ENCODE measurements around the gene ZNF644.

ZNF644 gene

DNA sequence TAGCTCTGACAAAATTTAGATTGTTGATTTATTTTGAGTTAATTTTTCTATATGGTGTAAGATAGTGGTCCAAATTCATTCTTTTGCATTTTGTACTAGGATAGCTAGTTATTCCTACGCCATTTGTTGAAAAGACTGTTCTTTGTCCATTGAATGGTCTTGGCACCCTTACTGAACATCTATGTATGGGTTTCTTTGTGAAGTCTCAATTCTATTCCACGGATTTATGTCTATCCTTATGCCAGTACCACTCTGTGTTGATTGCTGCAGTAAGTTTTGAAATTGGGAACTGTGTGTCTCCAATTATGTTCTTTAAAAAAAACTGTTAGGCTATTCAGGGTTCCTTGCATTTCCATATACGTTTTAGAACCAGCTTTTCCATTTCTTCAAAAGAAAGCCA lies 145.7 kb downstream of the ZNF644 start:
- Histone ChIP-seq H3K79me2 (ENCODE audit: control insufficient read depth, insufficient read depth, low read length) (no peaks in the 10 kb centered on the region), H3K18ac (ENCODE audit: low read length) (no peak overlapping the region), H4K5ac (ENCODE audit: low read length) (no peak overlapping the region), H3K4me1 (ENCODE audit: control insufficient read depth, low read depth, low read length) (no peaks in the 10 kb centered on the region), H3K36me3 (ENCODE audit: control insufficient read depth, insufficient read depth, low read length) (no peaks in the 10 kb centered on the region), H3K56ac (ENCODE audit: low read length) (no peak overlapping the region), H3K27ac (ENCODE audit: low read depth, low read length) (no peak overlapping the region), H4K8ac (ENCODE audit: low read depth, low read length) (no peak overlapping the region), H3K4ac (ENCODE audit: low read depth, low read length) (no peak overlapping the region), H2BK5ac (ENCODE audit: low read length) (no peak overlapping the region), H3K79me1 (ENCODE audit: low read length) (no peaks in the 10 kb centered on the region), H3K4me3 (ENCODE audit: low read length) (no peak overlapping the region), H2BK15ac (replicated peaks; ENCODE audit: low read depth) (no peak overlapping the region), H3K27me3 (ENCODE audit: insufficient read depth, low read length, poor library complexity) (no peaks in the 10 kb centered on the region), H2BK120ac (ENCODE audit: low read depth, low read length) (no peak overlapping the region), H3K23ac (ENCODE audit: low read length) (no peak overlapping the region), H2AK5ac (ENCODE audit: low read length) (no peak overlapping the region), H3K4me2 (ENCODE audit: low read length) (no peak overlapping the region), H3K9ac (ENCODE audit: low read length) (no peak overlapping the region)
- DNase-seq = no peak
- no CpG with 5 or more reads among the region's 3 CpGs for WGBS (ENCODE audit: extremely low coverage, insufficient coverage, low lambda C conversion rate)

Measured in mesendoderm (in vitro differentiated cells).